Large intestine (tissue), 3 donors: ENCODE measurements around the gene TRIO. TPM values are rescaled to one million over a fixed set of nuclear protein-coding genes. Genes with fewer than 3 reads are reported as not detected.

ENCODE experiments used
- DNase-seq, 2 donors: peaks; one replicate each; pipeline versions ENCODE4 v3.0.0 to v3.0.0-alpha.2; 2013
- H3K27ac ChIP-seq: one replicate; pipeline ENCODE4 v1.5.1; 2013; ENCODE audit warnings: low read length
- H3K27me3 ChIP-seq: 2 replicates; pipeline ENCODE4 v1.6.1; 2013; ENCODE audit warnings: low read length; ENCODE audit not compliant: control insufficient read depth, insufficient read depth
- H3K36me3 ChIP-seq: 2 replicates; pipeline ENCODE4 v1.6.1; 2013; ENCODE audit warnings: low read length; ENCODE audit not compliant: control insufficient read depth, insufficient read depth
- H3K4me1 ChIP-seq: one replicate; pipeline ENCODE4 v1.6.1; 2013; ENCODE audit warnings: low read length; ENCODE audit not compliant: control insufficient read depth, insufficient read depth
- H3K4me3 ChIP-seq: one replicate; pipeline ENCODE4 v1.5.1; 2013; ENCODE audit warnings: low read length
- H3K9me3 ChIP-seq: one replicate; pipeline ENCODE4 v1.6.1; 2013; ENCODE audit warnings: mild to moderate bottlenecking, low read depth, low read length, moderate library complexity; ENCODE audit not compliant: control insufficient read depth
- WGBS: methylation state at CpG from one replicate; pipeline ENCODE4 v1.1.5; 2013; ENCODE audit warnings: low lambda C conversion rate; ENCODE audit not compliant: insufficient coverage; 5-methylcytosine and 5-hydroxymethylcytosine counted together
- polyA plus RNA-seq: library from polyadenylated mRNA; unstranded; fragments of 120-200 nt; gene quantifications from one replicate; pipeline ENCODE4 v1.2.1, GENCODE V29; 2013

The TRIO gene
- polyA plus RNA-seq, 1 donor = 66.6 TPM

DNA sequence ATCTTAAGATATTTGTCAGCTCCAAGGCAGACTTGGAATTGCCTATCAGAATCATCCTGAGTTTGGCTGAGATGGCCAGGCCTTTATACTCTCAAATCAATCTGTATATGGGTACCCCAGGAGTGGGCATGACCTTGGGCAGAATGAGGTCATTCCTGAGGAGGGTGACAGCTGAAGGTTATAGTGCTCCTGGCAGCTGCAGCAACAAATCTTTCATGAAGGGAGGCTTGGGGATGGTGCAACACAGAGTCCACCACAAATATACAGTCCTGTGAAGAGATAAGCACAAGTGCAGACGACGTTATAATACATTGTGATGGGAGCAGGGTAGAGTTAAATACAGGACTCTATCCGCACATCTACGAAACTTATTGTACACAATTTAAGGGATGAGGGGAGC, 21.1 kb upstream of the TRIO start:
- Histone ChIP-seq H3K4me1 (no peaks in the 10 kb centered on the region), H3K27me3 (peaks cover 4% of the 10 kb centered on the region), H3K9me3 (no peaks in the 10 kb centered on the region), H3K36me3 (no peaks in the 10 kb centered on the region), H3K4me3 (no peak overlapping the region), H3K27ac (no peak overlapping the region)
- WGBS = no CpG with 5 or more reads among the region's 4 CpGs
- DNase-seq = no peak

GRCh38 chr5:14123551-14123950, 19.6 kb upstream of the TRIO start:
- no peak for DNase-seq
- peaks cover 4% of the 10 kb centered on the region for H3K27me3 ChIP-seq
- H3K27ac ChIP-seq = no peak overlapping the region
- 94% methylated on average over 3 of the region's 4 CpGs for WGBS
- H3K4me1 ChIP-seq = no peaks in the 10 kb centered on the region
- H3K36me3 ChIP-seq = no peaks in the 10 kb centered on the region
- H3K4me3 ChIP-seq = no peak overlapping the region
- no peaks in the 10 kb centered on the region for H3K9me3 ChIP-seq

DNA sequence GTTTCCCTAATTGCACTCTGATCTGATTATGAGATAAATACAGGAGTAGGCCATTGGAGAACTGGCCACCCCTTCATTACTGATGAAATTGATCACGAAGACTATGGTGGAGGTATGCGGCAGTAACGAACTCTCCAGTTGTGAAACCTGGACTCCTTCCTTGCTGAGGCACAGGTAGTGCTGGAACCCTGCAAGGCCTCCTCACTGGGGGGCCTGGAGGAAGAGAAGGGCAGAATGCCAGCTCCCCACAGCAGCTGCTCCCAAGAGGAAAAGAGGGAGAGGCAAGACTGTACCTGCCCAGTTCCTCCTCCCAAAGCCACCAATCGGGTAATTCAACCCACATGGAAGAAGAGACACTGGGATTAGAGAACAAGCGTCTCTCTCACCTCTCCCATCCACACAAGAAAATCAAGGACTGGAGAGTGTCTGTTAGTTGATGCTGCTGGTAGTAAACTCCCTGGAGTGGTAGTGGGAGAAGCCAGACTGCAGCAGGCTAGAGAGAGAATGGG, 19.1 kb upstream of the TRIO start:
- no peak overlapping the region for H3K27ac ChIP-seq
- WGBS = no CpG with 5 or more reads among the region's 5 CpGs
- H3K27me3 ChIP-seq = peaks cover 4% of the 10 kb centered on the region
- H3K4me1 ChIP-seq = no peaks in the 10 kb centered on the region
- H3K36me3 ChIP-seq = no peaks in the 10 kb centered on the region
- no peak overlapping the region for H3K4me3 ChIP-seq
- H3K9me3 ChIP-seq = no peaks in the 10 kb centered on the region
- DNase-seq = no peak

GRCh38 chr5:14125262-14125661, 17.9 kb upstream of the TRIO start:
- H3K4me1 ChIP-seq = no peaks in the 10 kb centered on the region
- DNase-seq = no peak
- no peaks in the 10 kb centered on the region for H3K36me3 ChIP-seq
- WGBS = no CpG with 5 or more reads among the region's 1 CpG
- H3K9me3 ChIP-seq = no peaks in the 10 kb centered on the region
- H3K4me3 ChIP-seq = no peak overlapping the region
- peaks cover 2% of the 10 kb centered on the region for H3K27me3 ChIP-seq
- no peak overlapping the region for H3K27ac ChIP-seq

GRCh38 chr5:14127587-14127986, 15.6 kb upstream of the TRIO start:
- no peak for DNase-seq
- Histone ChIP-seq H3K9me3 (no peaks in the 10 kb centered on the region), H3K4me1 (no peaks in the 10 kb centered on the region), H3K4me3 (no peak overlapping the region), H3K27me3 (peaks cover 2% of the 10 kb centered on the region), H3K36me3 (no peaks in the 10 kb centered on the region), H3K27ac (no peak overlapping the region)
- WGBS = no CpG with 5 or more reads among the region's 3 CpGs

- H3K9me3 ChIP-seq = no peaks in the 10 kb centered on the region
- H3K4me3 ChIP-seq = no peak overlapping the region
- H3K27me3 ChIP-seq = peaks cover 2% of the 10 kb centered on the region
- H3K4me1 ChIP-seq = no peaks in the 10 kb centered on the region
- no peak overlapping the region for H3K27ac ChIP-seq
- no peak for DNase-seq
- H3K36me3 ChIP-seq = no peaks in the 10 kb centered on the region
Observed at GRCh38 chr5:14128079-14128478, 15.1 kb upstream of the TRIO start.

DNA sequence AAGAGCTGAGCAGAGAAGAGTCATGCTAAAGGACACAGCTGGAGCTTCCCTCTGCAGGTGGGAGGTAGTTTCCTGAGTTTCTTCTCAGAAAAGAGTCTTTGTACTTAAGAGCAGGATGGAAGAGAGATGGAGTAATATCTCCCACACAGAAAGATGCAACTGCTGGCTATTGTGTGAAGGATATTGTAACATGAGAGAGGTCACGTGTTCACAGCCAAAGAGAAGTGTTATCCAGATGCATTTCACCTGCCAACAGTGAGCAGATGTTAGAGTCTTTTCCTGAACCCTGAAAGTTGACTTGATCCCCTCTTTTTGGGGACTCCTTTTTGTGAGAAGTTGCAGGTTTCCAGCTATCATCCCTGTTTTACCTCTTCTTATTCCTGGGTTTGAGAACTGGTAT, 14.0 kb upstream of the TRIO start:
- Histone ChIP-seq H3K36me3 (no peaks in the 10 kb centered on the region), H3K27ac (no peak overlapping the region), H3K4me1 (no peaks in the 10 kb centered on the region), H3K27me3 (peaks cover 2% of the 10 kb centered on the region), H3K9me3 (no peaks in the 10 kb centered on the region), H3K4me3 (no peak overlapping the region)
- WGBS = no CpG with 5 or more reads among the region's 1 CpG
- no peak for DNase-seq

DNA sequence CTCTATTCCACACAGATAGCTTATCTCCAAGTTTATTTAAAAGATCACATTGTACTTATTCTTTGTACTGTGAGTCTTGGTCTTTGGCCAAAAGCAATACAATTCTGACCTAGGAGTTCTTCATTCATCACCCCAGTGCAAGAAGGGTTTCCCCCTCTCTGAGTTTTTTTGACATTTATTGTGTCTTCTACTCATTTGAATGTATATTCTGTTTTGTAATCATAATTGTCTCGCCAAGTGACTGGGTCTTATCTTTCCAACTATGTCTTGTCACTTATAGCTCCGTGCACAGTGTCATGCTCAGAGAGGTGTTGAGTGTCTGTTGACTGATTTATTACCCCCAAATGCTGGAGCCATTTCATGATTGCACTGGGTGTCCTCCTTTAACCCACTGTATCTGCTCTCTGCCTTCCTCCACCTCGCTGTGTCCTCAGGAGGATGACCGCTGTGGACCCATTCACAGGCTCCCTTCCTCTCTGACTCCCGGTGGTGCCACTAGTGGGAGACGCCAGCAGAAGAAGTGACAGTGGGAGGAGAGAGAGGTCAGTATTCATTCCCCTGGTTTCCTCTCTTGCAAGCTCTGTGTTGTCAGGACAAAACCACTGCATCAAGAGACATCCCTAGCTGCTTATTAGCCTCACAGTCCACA, 11.2 kb upstream of the TRIO start:
- Histone ChIP-seq H3K27me3 (no peaks in the 10 kb centered on the region), H3K27ac (no peak overlapping the region), H3K4me1 (no peaks in the 10 kb centered on the region), H3K36me3 (no peaks in the 10 kb centered on the region), H3K4me3 (no peak overlapping the region), H3K9me3 (peaks cover 4% of the 10 kb centered on the region)
- whole genome bisulfite sequencing = 17% methylated on average over 1 of the region's 6 CpGs
- DNase-seq = no peak

DNA sequence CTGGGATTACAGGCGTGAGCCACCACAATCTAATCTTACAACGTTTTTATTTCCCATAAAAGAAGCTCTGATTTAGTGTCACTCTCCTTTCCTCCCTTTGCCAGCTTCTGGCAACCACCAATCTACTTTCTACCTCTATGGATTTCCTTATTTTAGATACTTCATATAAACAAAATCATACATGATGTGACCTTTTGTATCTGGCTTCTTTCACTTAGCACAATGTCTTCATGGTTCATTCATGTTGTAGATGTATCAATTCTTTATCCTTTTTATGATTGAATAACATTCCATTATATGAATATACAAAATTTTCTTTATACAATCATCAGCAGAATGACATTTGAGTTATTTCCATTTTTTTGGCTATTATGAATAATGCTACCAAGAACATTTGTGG, 9.7 kb upstream of the TRIO start:
- WGBS = 100% methylated on average over 2 of the region's 2 CpGs
- H3K36me3 ChIP-seq = no peaks in the 10 kb centered on the region
- H3K4me3 ChIP-seq = no peak overlapping the region
- H3K27me3 ChIP-seq = no peaks in the 10 kb centered on the region
- H3K9me3 ChIP-seq = peaks cover 4% of the 10 kb centered on the region
- no peaks in the 10 kb centered on the region for H3K4me1 ChIP-seq
- H3K27ac ChIP-seq = no peak overlapping the region
- no peak for DNase-seq

DNA sequence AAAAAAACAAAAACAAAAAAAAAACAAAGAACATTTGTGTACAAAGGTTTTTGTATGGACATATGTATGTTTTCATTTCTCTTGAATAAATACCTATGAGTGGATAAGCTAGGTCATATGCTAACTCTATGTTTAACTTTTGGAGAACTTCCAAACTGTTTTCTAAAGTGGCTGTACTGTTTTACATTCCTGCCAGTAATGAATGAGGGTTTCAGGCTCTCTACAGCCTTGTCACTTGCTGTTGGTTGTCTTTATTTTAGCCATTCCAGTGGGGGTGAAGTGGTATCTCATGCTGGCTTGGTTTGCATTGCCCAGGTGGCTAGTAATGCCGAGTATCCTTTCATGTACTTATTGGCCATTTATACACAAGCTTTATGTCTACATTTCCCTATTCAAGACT, 9.1 kb upstream of the TRIO start:
- H3K27ac ChIP-seq = no peak overlapping the region
- no peaks in the 10 kb centered on the region for H3K4me1 ChIP-seq
- no peak for DNase-seq
- H3K36me3 ChIP-seq = no peaks in the 10 kb centered on the region
- no peak overlapping the region for H3K4me3 ChIP-seq
- peaks cover 1% of the 10 kb centered on the region for H3K27me3 ChIP-seq
- peaks cover 4% of the 10 kb centered on the region for H3K9me3 ChIP-seq
- WGBS = no CpG with 5 or more reads among the region's 1 CpG

DNA sequence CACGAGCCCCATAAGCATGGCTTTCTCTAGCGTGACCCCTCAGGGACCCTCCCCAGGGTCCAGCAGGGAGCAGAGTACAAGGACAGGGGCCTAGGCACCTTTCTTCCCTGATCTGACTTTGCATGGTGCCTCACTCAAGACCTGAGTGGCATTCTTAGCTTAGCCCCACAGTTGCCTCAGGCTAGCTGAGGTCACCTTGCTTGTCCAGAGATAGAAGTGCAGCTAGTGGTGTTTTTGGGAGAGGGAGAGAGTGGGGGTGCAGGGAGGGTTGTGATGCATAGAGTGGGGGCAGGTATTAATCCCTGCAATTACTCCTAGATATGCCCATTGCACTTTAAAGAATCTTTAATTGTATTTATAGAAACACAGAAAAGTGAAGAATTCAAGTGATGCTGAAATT, 8.4 kb upstream of the TRIO start:
- H3K36me3 ChIP-seq = no peaks in the 10 kb centered on the region
- H3K9me3 ChIP-seq = peaks cover 4% of the 10 kb centered on the region
- peaks cover 2% of the 10 kb centered on the region for H3K27me3 ChIP-seq
- no peak overlapping the region for H3K4me3 ChIP-seq
- no CpG with 5 or more reads among the region's 2 CpGs for WGBS
- no peak for DNase-seq
- H3K4me1 ChIP-seq = no peaks in the 10 kb centered on the region
- no peak overlapping the region for H3K27ac ChIP-seq
